DND-41 (cell line): ENCODE data around the gene TCHHL1.

ENCODE experiments used
- EZH2 ChIP-seq: IDR thresholded peaks from 3 replicates; pipeline ENCODE4 v1.6.1; 2012; ENCODE audit warnings: borderline replicate concordance, low read depth, mild to moderate bottlenecking, moderate library complexity, low read length, inconsistent platforms; ENCODE audit not compliant: severe bottlenecking
- TF ChIP-seq, protein P1 (sequence below): IDR thresholded peaks from 2 replicates; pipeline ENCODE4 v1.5.1; 2012; ENCODE audit warnings: borderline replicate concordance, low read length, moderate library complexity, mild to moderate bottlenecking; ENCODE audit not compliant: poor library complexity, severe bottlenecking; ENCODE audit errors: extremely low read depth

DNA sequence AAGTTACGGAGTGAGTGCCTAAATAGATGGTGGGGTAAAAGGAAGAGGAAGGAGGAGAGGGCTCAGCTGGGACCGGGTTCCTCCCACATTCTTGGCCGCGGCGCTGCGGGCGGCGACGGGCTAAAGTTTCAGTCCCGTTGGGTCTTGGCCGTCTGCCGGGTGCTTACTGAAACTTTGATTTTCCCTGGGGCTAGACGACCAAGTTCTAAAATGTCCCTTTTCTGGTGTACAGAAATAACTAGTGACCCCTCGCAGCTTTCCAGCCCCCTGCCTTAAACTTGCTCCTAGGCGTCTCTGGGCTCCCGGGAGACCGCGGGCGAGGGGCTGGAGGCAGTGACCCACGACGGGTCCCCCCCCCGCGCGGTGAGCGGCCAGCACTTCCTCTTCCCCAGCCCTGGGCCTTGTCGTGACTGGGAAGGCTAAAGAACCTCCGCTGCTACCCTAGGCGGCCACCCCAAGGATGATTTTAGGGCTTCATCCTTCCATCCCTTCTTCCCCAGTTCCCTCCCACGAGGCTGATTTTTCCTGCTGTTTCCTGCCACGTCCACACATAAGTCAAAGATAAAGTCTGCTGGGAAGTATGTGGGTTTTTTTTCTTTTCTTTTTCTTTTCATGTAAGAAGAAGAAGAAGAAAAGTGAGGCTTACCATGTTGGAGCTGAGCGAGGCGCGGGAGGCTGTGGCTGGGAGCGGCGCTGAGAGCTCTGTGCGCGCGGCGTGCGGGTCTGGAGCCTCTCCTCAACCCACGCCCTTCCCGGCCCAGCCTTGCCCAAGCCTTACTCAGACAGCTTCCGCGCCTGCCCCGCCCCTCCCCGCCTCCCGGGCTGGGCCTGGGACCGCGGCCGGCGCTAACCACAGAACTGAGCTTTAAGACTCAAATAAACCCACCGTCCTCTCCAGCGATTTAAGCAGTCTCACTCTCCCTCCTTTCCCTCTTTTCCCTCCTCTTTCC lies 52.3 kb downstream of the TCHHL1 start, which contains the start of gene S100A11:
- TF ChIP-seq, protein P1, sequence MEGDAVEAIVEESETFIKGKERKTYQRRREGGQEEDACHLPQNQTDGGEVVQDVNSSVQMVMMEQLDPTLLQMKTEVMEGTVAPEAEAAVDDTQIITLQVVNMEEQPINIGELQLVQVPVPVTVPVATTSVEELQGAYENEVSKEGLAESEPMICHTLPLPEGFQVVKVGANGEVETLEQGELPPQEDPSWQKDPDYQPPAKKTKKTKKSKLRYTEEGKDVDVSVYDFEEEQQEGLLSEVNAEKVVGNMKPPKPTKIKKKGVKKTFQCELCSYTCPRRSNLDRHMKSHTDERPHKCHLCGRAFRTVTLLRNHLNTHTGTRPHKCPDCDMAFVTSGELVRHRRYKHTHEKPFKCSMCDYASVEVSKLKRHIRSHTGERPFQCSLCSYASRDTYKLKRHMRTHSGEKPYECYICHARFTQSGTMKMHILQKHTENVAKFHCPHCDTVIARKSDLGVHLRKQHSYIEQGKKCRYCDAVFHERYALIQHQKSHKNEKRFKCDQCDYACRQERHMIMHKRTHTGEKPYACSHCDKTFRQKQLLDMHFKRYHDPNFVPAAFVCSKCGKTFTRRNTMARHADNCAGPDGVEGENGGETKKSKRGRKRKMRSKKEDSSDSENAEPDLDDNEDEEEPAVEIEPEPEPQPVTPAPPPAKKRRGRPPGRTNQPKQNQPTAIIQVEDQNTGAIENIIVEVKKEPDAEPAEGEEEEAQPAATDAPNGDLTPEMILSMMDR = peak; percentile 6
- no peak for TF ChIP-seq EZH2
